Glomerular visceral epithelial cell (primary cell): ENCODE results near the gene LRRC28.
"Not testable (repeated sequence)": the region's sequence is repeated elsewhere in the genome, so short reads cannot be mapped to it uniquely, and the experiment has no call there.

Source experiments
- DNase-seq: peaks from one replicate; pipeline ENCODE4 v3.0.0-alpha.2; 2016; ENCODE audit errors: extremely low spot score

The LRRC28 gene

GRCh38 chr15:99250857-99251841 is at the start of gene LRRC28:
Gene LRRC28 (plus strand): TSS chr15:99251481. CDS start chr15:99255958, 4,477 bp downstream.
- peak; percentile 99 for DNase-seq

- no peak for DNase-seq
Measured at GRCh38 chr15:99202176-99202552, 49.1 kb upstream of the LRRC28 start.

DNA sequence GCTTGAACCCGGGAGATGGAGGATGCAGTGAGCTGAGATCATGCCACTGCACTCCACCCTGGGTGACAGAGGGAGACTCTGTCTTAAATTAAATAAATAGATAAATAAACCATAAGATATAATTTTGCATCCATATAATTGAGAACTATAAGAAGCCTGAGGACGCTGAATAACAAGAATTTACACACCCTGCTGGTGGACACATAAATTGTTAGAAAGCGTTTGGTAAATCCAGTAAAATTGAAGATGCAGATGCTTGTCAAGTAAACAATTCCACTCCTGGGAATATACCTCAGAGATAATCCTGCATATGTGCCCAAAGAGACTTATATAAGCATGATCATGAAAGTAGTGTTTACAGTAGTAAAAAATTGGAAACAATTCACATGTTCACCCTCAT is 43.6 kb upstream of the LRRC28 start:
- DNase-seq, result no peak

DNA sequence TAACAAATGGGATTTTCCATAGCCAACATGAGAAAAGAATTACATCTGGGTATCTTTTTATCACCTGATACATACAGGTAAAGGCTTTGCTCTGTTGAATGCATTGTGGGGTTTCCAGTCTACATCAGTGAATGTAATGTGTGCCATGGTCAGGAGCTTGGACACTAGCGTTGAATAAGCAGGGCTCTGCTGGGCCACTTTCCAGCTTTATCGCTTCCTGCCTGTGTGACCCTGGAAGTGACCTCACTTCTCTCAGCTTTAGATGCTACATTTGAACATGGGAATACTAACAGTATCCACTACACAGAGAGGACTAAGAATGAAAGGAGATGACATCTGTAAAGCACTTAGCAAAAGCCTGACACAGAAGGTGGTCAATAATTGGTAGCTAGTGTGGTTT is 42.0 kb upstream of the LRRC28 start:
- DNase-seq, result no peak

- DNase-seq, result no peak
Measured at GRCh38 chr15:99210334-99210733, 40.9 kb upstream of the LRRC28 start.

- no peak for DNase-seq
Measured at GRCh38 chr15:99211926-99212325, 39.4 kb upstream of the LRRC28 start.

DNA sequence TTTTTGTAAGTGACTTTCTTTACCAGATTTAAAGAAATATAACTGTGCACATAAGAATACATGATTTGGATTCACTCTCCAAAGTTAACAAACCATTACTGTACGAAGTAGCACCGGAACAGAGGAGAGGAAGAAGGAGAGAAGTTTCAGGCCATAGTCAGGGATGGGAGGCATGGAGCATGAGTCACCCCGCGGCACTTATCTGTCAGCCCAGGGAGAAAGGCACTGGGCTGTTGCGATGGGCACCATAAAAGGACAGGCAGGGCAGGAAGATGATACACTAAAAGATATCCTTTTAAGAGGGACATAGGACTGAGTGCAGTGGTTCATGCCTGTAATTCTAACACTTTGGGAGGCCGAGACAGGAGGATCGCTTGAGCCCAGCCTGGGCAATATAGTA is 38.9 kb upstream of the LRRC28 start:
- peak; percentile 69 for DNase-seq

DNA sequence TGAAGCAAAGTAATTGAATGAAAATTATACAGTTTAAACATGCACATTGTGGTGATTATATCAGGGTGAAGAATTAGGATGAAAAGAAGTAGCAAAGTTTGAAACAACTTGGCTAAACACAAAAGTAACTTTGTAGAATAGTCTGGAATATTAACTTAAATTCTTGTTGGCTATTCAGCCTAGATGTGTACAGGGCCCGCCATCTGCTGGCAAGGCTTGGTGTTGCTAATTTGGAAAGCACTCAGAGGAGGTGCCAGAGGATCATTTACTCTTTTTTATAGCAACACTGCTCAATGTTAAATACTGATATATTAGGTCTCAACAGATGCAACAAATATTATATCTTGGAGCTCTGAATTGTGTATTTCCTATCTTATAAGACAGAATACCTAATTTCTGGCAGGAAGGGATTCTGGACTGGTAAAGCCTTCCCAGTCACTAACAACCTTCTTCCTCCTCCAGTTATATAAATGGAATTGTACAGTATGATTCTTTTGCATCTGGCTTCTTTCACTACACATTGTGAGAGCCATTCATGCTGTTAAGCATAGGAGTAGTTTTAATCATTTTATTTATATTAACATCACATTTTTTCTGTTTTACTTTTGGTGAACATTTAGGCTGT is 38.0 kb upstream of the LRRC28 start:
- peak; percentile 65 for DNase-seq

DNA sequence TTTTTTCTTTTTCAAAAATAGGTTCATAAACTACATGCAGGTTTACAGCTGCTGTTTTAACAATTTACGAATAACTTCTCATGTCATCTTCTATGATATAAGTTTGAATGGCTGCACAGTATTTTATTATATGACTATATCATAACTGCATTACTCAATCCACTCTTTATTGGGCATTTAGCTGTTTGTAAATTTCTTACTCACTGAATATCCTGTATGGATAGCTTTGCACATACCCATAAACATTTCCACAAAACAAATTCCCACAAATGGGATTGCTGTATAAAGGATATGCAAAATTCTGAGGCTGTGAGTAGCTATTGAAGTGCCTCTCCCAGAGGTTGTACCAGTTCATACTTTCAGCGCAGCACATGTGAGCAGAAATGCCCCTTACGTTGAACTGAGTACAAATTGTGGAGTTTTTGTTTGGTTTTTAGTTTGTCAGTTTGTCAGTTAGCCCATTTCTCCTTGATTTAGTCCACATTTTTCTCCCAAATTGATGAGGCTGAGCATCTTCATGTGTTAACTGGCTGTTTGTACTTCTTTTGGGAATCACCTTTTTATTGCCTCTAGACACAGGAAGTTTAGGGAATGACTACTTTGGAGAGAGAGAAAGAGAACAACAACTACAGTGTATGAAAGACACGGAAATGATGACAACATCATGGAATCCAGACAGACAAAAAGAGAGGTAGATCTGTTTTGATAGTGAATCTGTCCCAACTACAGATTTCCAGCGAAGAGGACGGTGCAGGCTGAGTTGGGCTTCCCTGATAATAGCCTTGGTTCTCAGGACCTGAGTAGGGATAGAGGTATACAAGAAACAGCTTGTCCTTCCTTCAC is 26.7 kb upstream of the LRRC28 start:
- DNase-seq, result no peak

DNA sequence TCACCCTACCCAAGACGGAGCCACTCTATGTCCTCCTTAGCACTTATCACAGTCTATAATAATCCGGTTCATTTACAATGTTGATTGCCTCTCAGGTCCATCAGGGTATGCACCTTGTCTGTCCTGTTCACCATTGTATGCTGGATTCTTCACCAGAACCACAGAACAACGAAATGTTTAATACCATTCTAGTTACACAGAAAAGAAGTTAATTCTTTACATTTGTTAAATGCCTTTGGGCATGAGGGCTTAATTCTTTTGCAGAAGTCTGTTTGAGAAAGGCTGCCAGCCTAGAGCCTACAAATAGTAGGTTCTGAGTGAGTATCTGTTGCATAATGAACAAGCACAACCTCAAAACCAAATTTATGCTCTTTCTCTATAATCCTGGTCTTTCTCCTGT is 24.5 kb upstream of the LRRC28 start:
- no peak for DNase-seq

GRCh38 chr15:99228120-99228770 is 23.0 kb upstream of the LRRC28 start:
- no peak for DNase-seq

DNA sequence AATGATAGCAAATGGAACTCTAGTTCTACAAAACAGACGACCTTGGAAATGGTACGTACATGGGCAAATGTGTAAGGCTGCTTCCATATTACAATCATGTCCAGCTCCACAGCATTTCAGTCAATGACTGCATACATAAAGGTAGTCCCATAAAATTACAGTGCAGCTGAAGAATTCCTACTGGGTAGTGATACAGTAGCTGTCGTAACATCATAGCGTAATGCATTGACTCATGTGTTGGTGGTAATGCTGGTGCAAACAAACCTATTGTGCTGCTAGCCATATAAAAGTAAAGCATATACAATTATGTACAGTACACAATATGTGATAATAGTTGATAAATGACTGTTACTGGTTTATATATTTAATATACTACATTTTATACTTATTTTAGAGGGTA is 20.4 kb upstream of the LRRC28 start:
- no peak for DNase-seq

GRCh38 chr15:99232740-99233139 is 18.5 kb upstream of the LRRC28 start:
- no peak for DNase-seq

DNA sequence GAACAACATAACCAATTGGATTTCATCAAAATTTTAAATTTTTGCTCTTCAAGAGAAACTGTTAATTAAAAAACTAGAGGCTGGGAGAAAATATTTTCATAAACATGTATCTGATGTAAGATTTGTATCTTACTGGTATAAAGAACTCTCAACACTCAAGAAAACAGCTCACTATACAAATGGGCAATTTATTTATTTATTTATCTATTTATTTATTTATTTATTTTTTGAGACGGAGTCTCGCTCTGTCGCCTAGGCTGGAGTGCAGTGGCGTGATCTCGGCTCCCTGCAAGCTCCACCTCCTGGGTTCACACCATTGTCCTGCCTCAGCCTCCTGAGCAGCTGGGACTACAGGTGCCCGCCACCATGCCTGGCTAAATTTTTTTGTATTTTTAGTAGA is 17.1 kb upstream of the LRRC28 start:
- DNase-seq, result not testable (repeated sequence)

DNA sequence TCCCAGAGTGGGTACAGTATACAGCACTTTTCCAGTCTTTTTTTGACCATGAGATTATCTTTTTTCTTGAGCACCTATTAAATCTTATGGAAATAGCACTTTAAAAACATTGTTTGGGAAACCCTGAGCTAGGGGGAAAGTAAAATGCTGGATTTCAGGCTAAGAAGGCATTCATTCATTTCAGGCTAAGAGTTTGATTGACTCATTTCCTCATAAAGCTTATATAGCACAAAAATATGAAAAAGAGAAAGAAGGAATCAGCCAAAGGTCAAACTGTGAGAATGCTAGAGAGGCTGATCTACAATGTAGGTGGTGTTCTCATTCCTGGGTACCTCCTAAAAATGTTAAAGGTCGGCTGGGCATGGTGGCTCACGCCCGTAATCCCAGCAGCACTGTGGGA is 12.4 kb upstream of the LRRC28 start:
- DNase-seq, result no peak

GRCh38 chr15:99239545-99240198 is 11.6 kb upstream of the LRRC28 start:
- peak; percentile 56 for DNase-seq

GRCh38 chr15:99241752-99242151 is 9.5 kb upstream of the LRRC28 start:
- no peak for DNase-seq

- DNase-seq, result no peak
Measured at GRCh38 chr15:99244306-99244705, 7.0 kb upstream of the LRRC28 start.

GRCh38 chr15:99247062-99247461 is 4.2 kb upstream of the LRRC28 start:
- DNase-seq, result no peak

GRCh38 chr15:99248000-99248715 is 3.1 kb upstream of the LRRC28 start:
- DNase-seq, result no peak
